Left forelimb (tissue), 1 donor: Measurements from ENCODE around the gene ARAP2.
"Not testable (repeated sequence)": the region's sequence is repeated elsewhere in the genome, so short reads cannot be mapped to it uniquely, and the experiment has no call there.

Source experiments
- DNase-seq: peaks from one replicate; pipeline ENCODE4 v3.0.0-alpha.2; 2018; ENCODE audit warnings: low spot score

ARAP2 gene

GRCh38 chr4:36183665-36184393 is 60.5 kb downstream of the ARAP2 start:
- no peak for DNase-seq

GRCh38 chr4:36183232-36183631 is 61.1 kb downstream of the ARAP2 start:
- DNase-seq = no peak

DNA sequence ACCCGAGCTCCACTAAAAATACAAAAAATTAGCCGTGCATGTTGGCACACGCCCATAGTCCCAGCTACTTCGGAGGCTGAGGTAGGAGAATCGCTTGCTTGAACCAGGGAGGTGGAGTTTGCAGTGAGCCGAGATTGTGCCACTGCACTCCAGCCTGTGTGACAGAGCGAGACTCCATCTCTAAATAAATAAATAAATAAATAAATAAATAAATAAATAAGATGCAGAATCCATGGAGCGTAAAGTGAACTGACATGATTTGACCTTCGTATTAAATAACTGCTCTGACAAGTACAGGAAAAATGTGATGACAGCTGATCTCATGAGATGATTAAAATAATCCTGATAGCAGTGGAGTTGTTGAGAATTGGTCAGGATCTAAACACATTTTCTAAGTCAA is 62.0 kb downstream of the ARAP2 start:
- DNase-seq = not testable (repeated sequence)

- DNase-seq = no peak
Measured at GRCh38 chr4:36180206-36180605, 64.1 kb downstream of the ARAP2 start.

- DNase-seq = no peak
Measured at GRCh38 chr4:36178484-36178883, 65.8 kb downstream of the ARAP2 start.

DNA sequence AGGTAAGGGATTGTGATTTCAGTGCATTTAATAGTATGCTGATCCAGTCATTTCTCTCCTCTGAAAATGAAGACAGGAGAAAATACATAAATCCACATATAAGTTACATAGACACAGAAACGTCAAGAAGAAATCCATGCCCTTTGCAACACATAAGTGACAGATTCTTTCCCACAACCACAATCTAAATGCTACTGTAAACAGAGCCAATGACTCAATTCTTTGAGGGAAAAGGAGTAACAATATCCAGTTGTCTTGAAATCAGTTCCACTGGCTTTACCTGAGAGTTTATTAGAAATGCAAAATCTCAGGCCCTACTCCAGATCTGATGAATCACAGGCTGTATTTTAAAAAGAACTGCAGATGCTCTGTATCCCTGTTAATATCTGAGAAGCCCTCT is 66.4 kb downstream of the ARAP2 start:
- no peak for DNase-seq

DNA sequence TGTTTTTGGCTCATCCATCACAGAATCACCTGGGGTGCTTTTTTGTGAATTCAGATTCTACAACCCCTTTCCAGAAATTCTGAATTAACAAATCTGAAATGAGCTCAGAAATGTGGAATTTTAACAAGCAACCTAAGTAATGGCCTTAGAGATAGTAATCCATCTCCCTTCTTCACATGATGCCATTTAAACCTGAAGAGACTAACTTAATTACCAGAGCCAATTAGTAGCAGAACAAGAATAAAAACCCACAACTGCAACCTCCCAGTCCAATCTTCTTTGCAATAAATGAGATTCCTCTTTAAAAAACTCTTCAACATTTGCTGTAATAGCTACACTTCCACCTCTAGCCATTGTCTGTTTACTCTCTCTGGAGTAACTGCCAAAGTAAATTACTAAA is 69.7 kb downstream of the ARAP2 start:
- no peak for DNase-seq

- DNase-seq = no peak
Measured at GRCh38 chr4:36173905-36174304, 70.4 kb downstream of the ARAP2 start.

DNA sequence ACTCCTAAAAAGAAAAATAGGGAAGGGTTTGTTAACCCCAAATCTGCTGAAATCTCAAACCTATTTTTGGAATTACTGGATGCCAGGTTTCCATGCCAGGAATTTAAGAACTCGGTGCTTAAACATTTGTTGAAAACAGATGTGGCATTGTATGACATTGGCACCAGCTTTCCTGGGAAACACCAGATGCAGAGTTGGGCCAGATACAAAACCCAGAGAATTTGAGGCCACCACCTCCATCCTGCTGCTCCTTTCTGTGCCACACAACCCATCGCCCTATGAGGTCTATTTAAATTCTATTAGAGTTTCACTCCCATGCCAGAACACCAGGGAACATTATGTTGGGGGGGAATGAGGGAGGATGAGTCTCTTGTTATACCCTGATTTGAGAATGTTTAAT is 71.7 kb downstream of the ARAP2 start:
- no peak for DNase-seq

- no peak for DNase-seq
Measured at GRCh38 chr4:36168127-36168878, 76.0 kb downstream of the ARAP2 start.

- DNase-seq = no peak
Measured at GRCh38 chr4:36165631-36166005, 78.7 kb downstream of the ARAP2 start.

DNA sequence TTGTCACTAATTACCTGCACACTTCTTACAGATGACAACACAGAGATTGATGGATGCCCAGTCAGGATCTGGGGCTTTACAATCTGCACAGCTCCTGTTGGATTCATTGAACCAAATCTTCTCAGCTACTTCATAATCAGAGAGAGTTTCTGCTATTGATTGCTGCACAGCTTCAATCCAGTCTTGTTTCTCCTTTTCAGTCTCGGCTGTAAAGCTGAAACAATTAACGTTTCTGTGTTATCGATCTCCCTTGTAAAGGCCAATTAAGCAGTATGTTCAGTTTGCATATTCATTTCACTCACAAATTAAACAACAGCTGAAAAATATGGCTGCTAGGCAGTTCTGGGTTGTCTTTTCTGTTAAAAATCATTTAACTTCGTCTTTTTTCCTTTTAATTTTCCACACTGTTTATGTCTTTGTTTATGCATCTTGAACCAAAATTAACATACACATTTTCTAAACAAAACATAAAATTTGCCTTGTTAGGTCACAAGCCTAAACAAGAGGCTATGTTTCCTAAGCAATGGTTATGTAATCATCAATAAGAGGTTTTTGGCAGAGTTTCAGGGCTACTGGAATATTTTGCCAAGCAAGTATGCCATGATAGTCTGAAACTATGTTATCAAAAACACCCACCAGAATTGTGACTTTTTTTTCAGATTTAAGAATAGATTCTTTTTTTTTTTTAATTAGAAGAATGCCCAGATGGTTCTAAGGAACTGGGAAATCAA is 79.2 kb downstream of the ARAP2 start:
- DNase-seq = no peak

DNA sequence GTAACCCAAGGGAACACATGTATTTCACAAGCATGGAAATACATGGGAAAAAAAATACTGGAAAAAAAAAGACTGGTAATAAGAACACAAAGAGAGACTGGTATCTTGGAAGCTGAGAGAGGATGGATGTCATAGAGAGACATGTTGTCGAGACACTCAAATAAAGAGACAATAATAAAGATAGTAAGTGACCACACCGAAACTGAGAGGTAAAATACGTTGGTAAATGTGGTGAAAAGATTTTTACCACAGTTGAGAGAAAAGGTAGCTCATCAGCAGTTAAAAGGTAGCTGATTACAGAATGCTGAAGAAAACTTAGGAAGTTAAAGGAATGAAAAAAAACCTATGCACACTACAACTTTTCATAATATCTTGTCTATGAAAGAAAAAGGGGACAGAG is 81.1 kb downstream of the ARAP2 start:
- DNase-seq = no peak

- no peak for DNase-seq
Measured at GRCh38 chr4:36159208-36159607, 85.1 kb downstream of the ARAP2 start.

DNA sequence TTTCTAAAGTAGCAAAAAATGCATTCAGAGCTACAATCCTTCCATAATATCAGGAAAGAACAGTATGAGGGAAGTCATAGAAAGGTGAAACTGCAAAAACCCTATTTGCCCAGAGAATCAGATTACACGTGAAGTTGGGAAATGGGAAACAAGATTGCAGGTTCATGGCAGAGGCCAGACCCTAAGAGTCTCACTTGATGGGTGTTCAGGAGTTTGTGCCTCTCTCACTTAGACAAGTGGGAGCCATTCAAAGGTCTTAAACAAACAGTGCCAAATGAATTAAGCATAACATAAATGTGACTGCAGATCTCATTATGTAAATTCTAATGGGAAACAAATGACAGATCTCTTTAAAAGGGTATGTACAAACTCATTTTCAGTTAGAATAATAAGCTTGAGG is 91.6 kb downstream of the ARAP2 start:
- DNase-seq = no peak

DNA sequence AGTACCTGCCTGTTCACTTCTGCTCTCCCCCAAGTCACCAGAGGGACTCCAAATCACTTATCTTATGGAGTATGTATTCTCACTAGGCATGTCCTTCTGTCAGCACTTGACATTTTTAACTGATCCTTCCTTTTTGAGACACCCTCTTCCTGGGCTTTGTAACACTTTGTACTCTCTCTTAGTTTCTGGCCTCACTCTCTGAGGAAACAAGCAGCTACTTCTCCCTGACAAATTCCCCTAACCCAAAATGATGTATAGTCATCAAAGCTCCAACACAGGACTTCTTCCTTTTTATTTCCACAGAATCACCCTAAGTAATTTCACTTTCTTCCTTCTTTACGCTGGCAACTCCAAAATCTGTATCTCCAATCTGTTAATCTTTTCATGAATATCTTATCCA is 101.8 kb downstream of the ARAP2 start:
- DNase-seq = no peak

GRCh38 chr4:36141186-36141585 is 103.1 kb downstream of the ARAP2 start:
- DNase-seq = no peak

- DNase-seq = no peak
Measured at GRCh38 chr4:36140421-36140820, 103.9 kb downstream of the ARAP2 start.

DNA sequence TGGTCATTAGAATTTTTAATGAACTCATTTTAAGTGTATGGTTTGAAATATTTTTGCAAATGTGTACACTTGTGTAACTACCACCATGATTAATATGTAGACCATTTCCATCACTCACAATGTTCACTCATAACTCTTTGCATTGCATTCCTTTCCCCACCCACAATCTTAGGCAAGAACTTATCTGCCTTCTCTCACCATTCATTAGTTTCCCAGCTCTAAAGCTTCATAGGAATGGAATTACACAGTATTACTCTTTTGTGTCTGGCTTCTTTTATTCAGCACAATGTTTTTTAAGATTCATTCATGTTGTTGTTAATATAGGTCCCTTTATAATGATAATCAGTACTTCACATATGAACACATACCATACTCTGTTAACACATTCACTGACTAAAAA is 106.1 kb downstream of the ARAP2 start:
- DNase-seq = no peak

- DNase-seq = no peak
Measured at GRCh38 chr4:36137336-36137735, 107.0 kb downstream of the ARAP2 start.

GRCh38 chr4:36133658-36134057 is 110.7 kb downstream of the ARAP2 start:
- no peak for DNase-seq

GRCh38 chr4:36133086-36133485 is 111.2 kb downstream of the ARAP2 start:
- DNase-seq = no peak

GRCh38 chr4:36130641-36131040 is 113.7 kb downstream of the ARAP2 start:
- DNase-seq = no peak
